GM19328 (cell line): ENCODE measurements around the gene ATP10A.

Experiments used
- ATAC-seq: cut with Tn5 transposase; IDR thresholded peaks from one replicate; pipeline ENCODE4 v1.9.1; 2021; ENCODE audit warnings: mild to moderate bottlenecking, moderate library complexity; ENCODE audit not compliant: unreplicated experiment

Gene ATP10A

GRCh38 chr15:25830844-25831451, 32.2 kb downstream of the ATP10A start:
- no peak for ATAC-seq

GRCh38 chr15:25829073-25829472, 34.1 kb downstream of the ATP10A start:
- no peak for ATAC-seq

- ATAC-seq = no peak
These were observed 37.9 kb downstream of the ATP10A start for GRCh38 chr15:25825207-25825606.

- ATAC-seq = no peak
These were observed 38.5 kb downstream of the ATP10A start for GRCh38 chr15:25824618-25825017.

- ATAC-seq = no peak
These were observed 50.3 kb downstream of the ATP10A start for GRCh38 chr15:25812845-25813244.

GRCh38 chr15:25812073-25812472, 51.1 kb downstream of the ATP10A start:
- no peak for ATAC-seq

- peak; percentile 69 for ATAC-seq
These were observed 51.6 kb downstream of the ATP10A start for GRCh38 chr15:25811481-25811906.

- ATAC-seq = no peak
These were observed 52.5 kb downstream of the ATP10A start for GRCh38 chr15:25810631-25811091.

- no peak for ATAC-seq
These were observed 53.0 kb downstream of the ATP10A start for GRCh38 chr15:25810154-25810553.

GRCh38 chr15:25807063-25807462, 56.1 kb downstream of the ATP10A start:
- ATAC-seq = no peak

- ATAC-seq = no peak
These were observed 58.1 kb downstream of the ATP10A start for GRCh38 chr15:25805031-25805430.

GRCh38 chr15:25804451-25804850, 58.7 kb downstream of the ATP10A start:
- ATAC-seq = no peak

GRCh38 chr15:25803541-25803940, 59.6 kb downstream of the ATP10A start:
- no peak for ATAC-seq

GRCh38 chr15:25803036-25803435, 60.1 kb downstream of the ATP10A start:
- no peak for ATAC-seq

- no peak for ATAC-seq
These were observed 60.8 kb downstream of the ATP10A start for GRCh38 chr15:25802285-25802830.

- ATAC-seq = no peak
These were observed 61.4 kb downstream of the ATP10A start for GRCh38 chr15:25801586-25802284.

- ATAC-seq = no peak
These were observed 62.2 kb downstream of the ATP10A start for GRCh38 chr15:25800761-25801515.

GRCh38 chr15:25799906-25800700, 63.0 kb downstream of the ATP10A start:
- no peak for ATAC-seq

GRCh38 chr15:25797936-25798901, 64.9 kb downstream of the ATP10A start:
- no peak for ATAC-seq

GRCh38 chr15:25797511-25797935, 65.6 kb downstream of the ATP10A start:
- no peak for ATAC-seq
